GM12878 (cell line): ENCODE data around the gene PDGFD. TPM values are rescaled to one million over a fixed set of nuclear protein-coding genes. Genes with fewer than 3 reads are reported as not detected.
A peak's percentile ranks its signal among the peaks of the same experiment; 100 is the strongest.

Experiments used
- ATAC-seq: fragments of 200-7000 bp; cut with Tn5 transposase; 3 replicates; pipeline ENCODE4 v1.9.1; 2020; ENCODE audit warnings: mild to moderate bottlenecking, moderate library complexity
- BruUV-seq: library from RNA; stranded (reverse); fragments of 400-500 nt; replicated peaks from 2 replicates; lab custom pipeline; 2021; lab: Mats Ljungman, UMichigan
- CTCF ChIA-PET: fragments of 300-600 bp; sonication (Branson Sonifier 250); formaldehyde crosslinking; extraction: SDS; loops from one replicate; lab custom pipeline; 2021; ENCODE audit warnings: inconsistent platforms; lab: Yijun Ruan, JAX
- POLR2A ChIA-PET: fragments of 350-600 bp; formaldehyde crosslinking; extraction: SDS; loops from one replicate; lab custom pipeline; 2021; ENCODE audit warnings: inconsistent platforms; lab: Charles Lee
- RAD21 ChIA-PET: fragments of 300-600 bp; sonication (Branson Sonifier 250); formaldehyde crosslinking; loops from one replicate; lab custom pipeline; 2023; ENCODE audit warnings: antibody characterized with exemption; ENCODE audit not compliant: unreplicated experiment; lab: Charles Lee
- SMC1A ChIA-PET: fragments of 300-600 bp; sonication (Branson Sonifier 250); formaldehyde crosslinking; loops from one replicate; lab custom pipeline; 2023; ENCODE audit not compliant: unreplicated experiment, uncharacterized antibody; lab: Charles Lee
- DNase-seq: peaks from one replicate; pipeline ENCODE4 v3.0.0-alpha.2; 2011; ENCODE audit warnings: low read depth, low spot score
- FAIRE-seq: peaks from 3 replicates; lab custom pipeline; 2011; peaks lifted over from hg19 to GRCh38; lab: Jason Lieb, UNC
- H2AFZ ChIP-seq: 2 replicates; pipeline ENCODE4 v1.6.0; 2011; ENCODE audit warnings: low read depth, low read length, control low read depth; ENCODE audit not compliant: control insufficient read depth
- H3K27ac ChIP-seq: 2 replicates; pipeline ENCODE4 v1.5.1; 2011; ENCODE audit warnings: control low read depth; ENCODE audit not compliant: control insufficient read depth, insufficient read depth
- H3K27me3 ChIP-seq, 2 experiments: replicated peaks in 1 of 2; 2 replicates each; pipeline versions ENCODE4 v1.6.0 to v1.6.1; 2011; ENCODE audit warnings: low read length in 1 of 2; ENCODE audit not compliant: control insufficient read depth in 2 of 2, insufficient read depth in 2 of 2
- H3K36me3 ChIP-seq, 2 experiments: 2 replicates each; pipeline ENCODE4 v1.5.1; 2011; ENCODE audit warnings: low read length in 1 of 2; ENCODE audit not compliant: control insufficient read depth in 2 of 2, insufficient read depth in 2 of 2
- H3K4me1 ChIP-seq: 2 replicates; pipeline ENCODE4 v1.6.1; 2011; ENCODE audit warnings: mild to moderate bottlenecking, low read length, moderate library complexity, mixed read lengths; ENCODE audit not compliant: control insufficient read depth, insufficient read depth
- H3K4me2 ChIP-seq: 2 replicates; pipeline ENCODE4 v1.6.0; 2011; ENCODE audit warnings: control low read depth; ENCODE audit not compliant: control insufficient read depth, insufficient read depth
- H3K4me3 ChIP-seq: fragments of 200-600 bp; sonication (generic); 2 replicates; pipeline ENCODE4 v1.5.1; 2016
- H3K79me2 ChIP-seq: 2 replicates; pipeline ENCODE4 v1.6.0; 2011; ENCODE audit warnings: low read length; ENCODE audit not compliant: control insufficient read depth, insufficient read depth
- H3K9ac ChIP-seq: 2 replicates; pipeline ENCODE4 v1.8.0; 2011; ENCODE audit warnings: low read length, control low read depth, mixed read lengths; ENCODE audit not compliant: control insufficient read depth, insufficient read depth
- H3K9me3 ChIP-seq: replicated peaks from 3 replicates; pipeline ENCODE4 v1.5.1; 2011; ENCODE audit warnings: mild to moderate bottlenecking, low read length; ENCODE audit not compliant: control insufficient read depth, insufficient read depth
- H4K20me1 ChIP-seq: 2 replicates; pipeline ENCODE4 v1.6.0; 2011; ENCODE audit not compliant: control insufficient read depth, insufficient read depth
- BHLHE40 ChIP-seq, 2 experiments: fragments of 450-650 bp in 1 of 2; IDR thresholded peaks; 2 replicates each; pipeline ENCODE4 v1.6.1; 2011 to 2017; ENCODE audit warnings: low read depth in 2 of 2, borderline replicate concordance in 1 of 2, improper control_type of control experiment in 1 of 2, low read length in 1 of 2, mild to moderate bottlenecking in 1 of 2
- KLF5 ChIP-seq: fragments of 450-650 bp; IDR thresholded peaks from 2 replicates; pipeline ENCODE4 v1.6.1; 2014; ENCODE audit warnings: mild to moderate bottlenecking; ENCODE audit not compliant: partially characterized antibody
- PAX5 ChIP-seq: IDR thresholded peaks from 2 replicates; pipeline ENCODE4 v1.6.1; 2011; ENCODE audit warnings: low read depth, low read length, borderline replicate concordance
- PAX8 ChIP-seq: fragments of 450-650 bp; IDR thresholded peaks from 2 replicates; pipeline ENCODE4 v1.6.1; 2017; ENCODE audit warnings: mild to moderate bottlenecking, moderate library complexity
- PML ChIP-seq: IDR thresholded peaks from 2 replicates; pipeline ENCODE4 v1.6.1; 2012; ENCODE audit warnings: low read length, inconsistent platforms
- RAD21 ChIP-seq: IDR thresholded peaks from 2 replicates; pipeline ENCODE4 v1.6.1; 2011; ENCODE audit warnings: mild to moderate bottlenecking, low read depth, low read length, moderate library complexity; ENCODE audit not compliant: insufficient read depth
- SMC3 ChIP-seq: IDR thresholded peaks from 2 replicates; pipeline ENCODE4 v1.6.1; 2011; ENCODE audit warnings: low read length, improper control_type of control experiment, borderline replicate concordance
- SUPT20H ChIP-seq: IDR thresholded peaks from 2 replicates; pipeline ENCODE4 v1.6.1; 2011; ENCODE audit warnings: low read depth, mild to moderate bottlenecking, low read length, moderate library complexity, borderline replicate concordance; ENCODE audit not compliant: control insufficient read depth
- WRNIP1 ChIP-seq: IDR thresholded peaks from 2 replicates; pipeline ENCODE4 v1.6.1; 2011; ENCODE audit warnings: low read depth, low read length, improper control_type of control experiment, borderline replicate concordance
- WGBS: methylation state at CpG from one replicate; pipeline ENCODE4 v1.1.6; 2016; ENCODE audit warnings: low lambda C conversion rate; ENCODE audit not compliant: insufficient replicate concordance, insufficient coverage; ENCODE audit errors: missing lambda C conversion rate; 5-methylcytosine and 5-hydroxymethylcytosine counted together
- in situ Hi-C: fragments of 300-500 bp; cut with MboI; formaldehyde crosslinking; loops from 9 replicates; pipeline ENCODE4 v1.14.3; 2018; ENCODE audit warnings: mixed read lengths
- intact Hi-C: fragments of 100-400 bp; cut with micrococcal nuclease; formaldehyde crosslinking; loops from one replicate; pipeline ENCODE4 v1.14.2; 2022; ENCODE audit not compliant: unreplicated experiment
- polyA plus RNA-seq, 11 experiments: library from polyadenylated mRNA; depleted of rRNA in 4 of 11; unstranded in 6 of 11; stranded (reverse) in 5 of 11; fragments of >200 nt; fragmentation: Nextera tagmentation in 4 of 11; fragmentation: Illumina TruSeq in 1 of 11; extraction: Ambion mirVana in 4 of 11; extraction: Trizol in 1 of 11; gene quantifications; 1 replicate in 1 of 11; 2 replicates in 10 of 11; pipeline versions ENCODE4 v1.2.1 to v1.2.3, GENCODE V29; 2011 to 2016; ENCODE audit warnings: inconsistent platforms in 2 of 11, missing spikeins in 2 of 11, low read depth in 1 of 11
- total RNA-seq, 4 experiments: library from RNA; depleted of rRNA in 3 of 4; stranded (reverse); fragments of >200 nt in 3 of 4; fragmentation: Illumina TruSeq in 1 of 4; extraction: Trizol in 1 of 4; gene quantifications; 2 replicates each; pipeline versions ENCODE4 v1.2.1 to v1.2.3, GENCODE V29; 2013 to 2021
- TF ChIP-seq, protein P1 (sequence below): fragments of 450-650 bp; IDR thresholded peaks from 2 replicates; pipeline ENCODE4 v1.6.1; 2017; ENCODE audit warnings: antibody characterized with exemption, mild to moderate bottlenecking, moderate library complexity
- TF ChIP-seq, protein P2 (sequence below), 3 experiments: IDR thresholded peaks in 2 of 3; conservative IDR thresholded peaks in 1 of 3; 2 replicates each; pipeline ENCODE4 v1.5.1; 2011; ENCODE audit warnings: low read depth in 3 of 3, low read length in 3 of 3, mild to moderate bottlenecking in 3 of 3, control low read depth in 2 of 3, moderate library complexity in 2 of 3, inconsistent platforms in 1 of 3, mixed read lengths in 1 of 3; ENCODE audit not compliant: control insufficient read depth in 2 of 3, insufficient read depth in 1 of 3; ENCODE audit errors: extremely low read depth in 1 of 3
- TF ChIP-seq, protein P3 (sequence below): IDR thresholded peaks from 2 replicates; pipeline ENCODE4 v1.6.1; 2012; ENCODE audit warnings: low read depth, low read length, improper control_type of control experiment

PDGFD gene
- total and polyA plus RNA-seq, 10 of the 15 experiments (the other 5 are each of a cell fraction or from before 2014, with no cell fraction given), result 0.05 to 0.13 TPM; not detected in 8

DNA sequence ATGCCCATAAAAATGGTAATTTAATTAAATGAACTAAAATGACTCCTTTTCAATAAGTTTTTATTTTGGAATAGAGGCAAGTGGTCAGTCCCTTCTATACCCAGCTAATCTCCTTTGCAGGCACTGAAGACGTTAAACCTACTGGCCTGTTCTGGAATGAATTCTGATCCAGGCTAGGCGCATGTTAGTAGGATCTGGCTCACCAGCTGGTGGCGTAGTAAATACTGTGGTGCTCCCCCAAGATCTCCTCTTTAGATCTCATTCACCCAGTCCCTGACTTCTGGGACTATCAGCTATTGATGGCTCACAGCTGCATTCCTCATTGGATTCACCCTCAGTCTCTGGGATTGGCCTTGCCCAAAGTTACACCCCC lies 301.2 kb downstream of the PDGFD start (continued):
- TF ChIP-seq, protein P1, sequence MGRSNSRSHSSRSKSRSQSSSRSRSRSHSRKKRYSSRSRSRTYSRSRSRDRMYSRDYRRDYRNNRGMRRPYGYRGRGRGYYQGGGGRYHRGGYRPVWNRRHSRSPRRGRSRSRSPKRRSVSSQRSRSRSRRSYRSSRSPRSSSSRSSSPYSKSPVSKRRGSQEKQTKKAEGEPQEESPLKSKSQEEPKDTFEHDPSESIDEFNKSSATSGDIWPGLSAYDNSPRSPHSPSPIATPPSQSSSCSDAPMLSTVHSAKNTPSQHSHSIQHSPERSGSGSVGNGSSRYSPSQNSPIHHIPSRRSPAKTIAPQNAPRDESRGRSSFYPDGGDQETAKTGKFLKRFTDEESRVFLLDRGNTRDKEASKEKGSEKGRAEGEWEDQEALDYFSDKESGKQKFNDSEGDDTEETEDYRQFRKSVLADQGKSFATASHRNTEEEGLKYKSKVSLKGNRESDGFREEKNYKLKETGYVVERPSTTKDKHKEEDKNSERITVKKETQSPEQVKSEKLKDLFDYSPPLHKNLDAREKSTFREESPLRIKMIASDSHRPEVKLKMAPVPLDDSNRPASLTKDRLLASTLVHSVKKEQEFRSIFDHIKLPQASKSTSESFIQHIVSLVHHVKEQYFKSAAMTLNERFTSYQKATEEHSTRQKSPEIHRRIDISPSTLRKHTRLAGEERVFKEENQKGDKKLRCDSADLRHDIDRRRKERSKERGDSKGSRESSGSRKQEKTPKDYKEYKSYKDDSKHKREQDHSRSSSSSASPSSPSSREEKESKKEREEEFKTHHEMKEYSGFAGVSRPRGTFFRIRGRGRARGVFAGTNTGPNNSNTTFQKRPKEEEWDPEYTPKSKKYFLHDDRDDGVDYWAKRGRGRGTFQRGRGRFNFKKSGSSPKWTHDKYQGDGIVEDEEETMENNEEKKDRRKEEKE, result no peak

DNA sequence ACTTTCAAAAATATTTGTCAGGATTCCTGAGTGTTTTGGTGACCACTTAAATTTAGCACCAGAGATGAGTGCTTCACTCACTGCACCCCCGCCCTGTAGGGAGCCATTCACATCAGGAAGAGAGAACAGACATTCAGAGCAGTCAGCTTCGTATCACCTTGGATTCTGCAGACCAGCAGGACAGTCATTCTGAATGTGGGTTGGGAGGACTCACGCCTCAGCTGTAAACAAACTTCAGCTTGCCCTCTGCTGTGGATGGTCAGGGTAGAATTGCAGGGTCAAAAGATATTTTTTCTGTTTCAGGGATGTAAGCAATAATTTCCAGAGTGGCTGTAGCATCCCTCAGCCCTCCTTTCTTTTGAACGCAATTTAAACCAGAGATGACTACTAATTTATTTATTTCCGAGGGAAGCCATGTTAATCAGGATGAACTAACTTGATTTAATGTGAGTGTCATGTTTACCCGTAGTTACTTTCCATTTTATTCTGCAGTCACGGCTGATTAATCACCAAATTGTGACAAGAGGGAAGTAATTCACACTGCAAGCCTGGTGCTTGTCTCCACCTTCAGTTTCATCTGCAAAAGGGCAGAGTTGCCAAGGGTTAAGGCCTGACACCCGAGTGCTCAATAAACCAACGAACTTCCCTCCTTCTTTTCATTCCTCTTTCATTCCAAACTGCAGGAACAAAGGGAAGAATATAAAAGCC lies 301.7 kb downstream of the PDGFD start:
- H3K4me2 ChIP-seq, result peak overlapping the region; percentile 39
- RAD21 ChIA-PET, result interaction anchor here (1.1 kb wide), 2 partner anchors 97 to 180 kb away, joined by 3 to 5 read pairs; no protein-coding TSS in a partner anchor
- peaks cover 6% of the 10 kb centered on the region; the same call in 1 of the 2 replicates for H3K4me1 ChIP-seq
- BruUV-seq, result no TSS peak
- no peak overlapping the region for H3K4me3 ChIP-seq
- no peaks in the 10 kb centered on the region for H3K79me2 ChIP-seq
- SMC1A ChIA-PET, result interaction anchor here (0.9 to 1.2 kb wide), 3 partner anchors 11 to 46 kb away, joined by 3 to 4 read pairs (median 3); no protein-coding TSS in a partner anchor
- CTCF ChIA-PET, result interaction anchor here (1.0 to 2.9 kb wide), 5 partner anchors 8 to 180 kb away, joined by 3 to 11 read pairs (median 6); no protein-coding TSS in a partner anchor
- TF ChIP-seq SUPT20H (no peak), PAX8 (0 out of 2 replicates have a peak, but pooled peaks have one; percentile 32), PAX5 (peak; percentile 57; the same call in 1 of the 2 replicates), KLF5 (no peak), WRNIP1 (no peak), RAD21 (peak; percentile 33), PML (no peak), SMC3 (peak; percentile 25; the same call in 1 of the 2 replicates), BHLHE40 (IDR thresholded peaks at IDR 0.05; ENCODE audit: borderline replicate concordance in 1 of 2, low read depth in 2 of 2, low read length in 1 of 2) (no peak)
- TF ChIP-seq, protein P2, sequence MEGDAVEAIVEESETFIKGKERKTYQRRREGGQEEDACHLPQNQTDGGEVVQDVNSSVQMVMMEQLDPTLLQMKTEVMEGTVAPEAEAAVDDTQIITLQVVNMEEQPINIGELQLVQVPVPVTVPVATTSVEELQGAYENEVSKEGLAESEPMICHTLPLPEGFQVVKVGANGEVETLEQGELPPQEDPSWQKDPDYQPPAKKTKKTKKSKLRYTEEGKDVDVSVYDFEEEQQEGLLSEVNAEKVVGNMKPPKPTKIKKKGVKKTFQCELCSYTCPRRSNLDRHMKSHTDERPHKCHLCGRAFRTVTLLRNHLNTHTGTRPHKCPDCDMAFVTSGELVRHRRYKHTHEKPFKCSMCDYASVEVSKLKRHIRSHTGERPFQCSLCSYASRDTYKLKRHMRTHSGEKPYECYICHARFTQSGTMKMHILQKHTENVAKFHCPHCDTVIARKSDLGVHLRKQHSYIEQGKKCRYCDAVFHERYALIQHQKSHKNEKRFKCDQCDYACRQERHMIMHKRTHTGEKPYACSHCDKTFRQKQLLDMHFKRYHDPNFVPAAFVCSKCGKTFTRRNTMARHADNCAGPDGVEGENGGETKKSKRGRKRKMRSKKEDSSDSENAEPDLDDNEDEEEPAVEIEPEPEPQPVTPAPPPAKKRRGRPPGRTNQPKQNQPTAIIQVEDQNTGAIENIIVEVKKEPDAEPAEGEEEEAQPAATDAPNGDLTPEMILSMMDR (IDR thresholded peaks at IDR 0.05 in 2 of 3, conservative IDR thresholded peaks at IDR 0.05 in 1 of 3; ENCODE audit: control insufficient read depth in 2 of 3, extremely low read depth in 1 of 3, insufficient read depth in 1 of 3, low read depth in 3 of 3, low read length in 3 of 3), result peak; percentile 6 to 26 (median 16); a peak in 3 of 6 replicates
- TF ChIP-seq, protein P3, sequence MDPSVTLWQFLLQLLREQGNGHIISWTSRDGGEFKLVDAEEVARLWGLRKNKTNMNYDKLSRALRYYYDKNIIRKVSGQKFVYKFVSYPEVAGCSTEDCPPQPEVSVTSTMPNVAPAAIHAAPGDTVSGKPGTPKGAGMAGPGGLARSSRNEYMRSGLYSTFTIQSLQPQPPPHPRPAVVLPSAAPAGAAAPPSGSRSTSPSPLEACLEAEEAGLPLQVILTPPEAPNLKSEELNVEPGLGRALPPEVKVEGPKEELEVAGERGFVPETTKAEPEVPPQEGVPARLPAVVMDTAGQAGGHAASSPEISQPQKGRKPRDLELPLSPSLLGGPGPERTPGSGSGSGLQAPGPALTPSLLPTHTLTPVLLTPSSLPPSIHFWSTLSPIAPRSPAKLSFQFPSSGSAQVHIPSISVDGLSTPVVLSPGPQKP, result no peak
- DNase-seq (no peak), ATAC-seq (peak; percentile 64), FAIRE-seq (no peak)
- H3K36me3 ChIP-seq, result no peaks in the 10 kb centered on the region
- H3K27me3 ChIP-seq, result no peaks in the 10 kb centered on the region
- H3K9ac ChIP-seq, result no peak overlapping the region
- 5% methylated on average over 9 of the region's 9 CpGs for WGBS
- in situ Hi-C loops, result no loop called here
- no peaks in the 10 kb centered on the region for H3K9me3 ChIP-seq
- POLR2A ChIA-PET, result interaction anchor here (0.6 kb wide), 1 partner anchor 10 kb away, joined by 6 read pairs; no protein-coding TSS in a partner anchor
- H2AFZ ChIP-seq, result no peak overlapping the region
- no peak overlapping the region for H3K27ac ChIP-seq
- H4K20me1 ChIP-seq, result no peaks in the 10 kb centered on the region
- intact Hi-C loops, result loop anchor here (2.0 kb wide), 1 partner anchor 179 kb away; no protein-coding TSS in a partner anchor
